Mucosa of rectum (tissue), 2 donors: ENCODE data around the gene ZPLD1.

Source experiments
- H3K27ac ChIP-seq, 2 donors: one replicate each; pipeline ENCODE4 v1.7.0; 2013; ENCODE audit warnings: inconsistent platforms in 2 of 2, low read depth in 2 of 2, low read length in 2 of 2
- H3K27me3 ChIP-seq, 2 donors: one replicate each; pipeline ENCODE4 v1.7.0; 2013; ENCODE audit warnings: low read length in 2 of 2; ENCODE audit not compliant: control insufficient read depth in 2 of 2, insufficient read depth in 2 of 2
- H3K36me3 ChIP-seq, 2 donors: one replicate each; pipeline ENCODE4 v1.7.0; 2013; ENCODE audit warnings: low read length in 2 of 2; ENCODE audit not compliant: control insufficient read depth in 2 of 2, insufficient read depth in 2 of 2
- H3K4me1 ChIP-seq, 2 donors: one replicate each; pipeline ENCODE4 v1.7.0; 2013; ENCODE audit warnings: low read length in 2 of 2, mild to moderate bottlenecking in 1 of 2; ENCODE audit not compliant: control insufficient read depth in 2 of 2, insufficient read depth in 2 of 2
- H3K4me3 ChIP-seq, 2 donors: one replicate each; pipeline ENCODE4 v1.7.0; 2013; ENCODE audit warnings: low read length in 2 of 2
- H3K9ac ChIP-seq, 2 donors: one replicate each; pipeline ENCODE4 v1.7.0; 2013; ENCODE audit warnings: low read length in 2 of 2, low read depth in 1 of 2, mild to moderate bottlenecking in 1 of 2
- H3K9me3 ChIP-seq, 2 donors: one replicate each; pipeline ENCODE4 v1.7.0; 2013; ENCODE audit warnings: low read length in 2 of 2; ENCODE audit not compliant: control insufficient read depth in 2 of 2
- donor health status: healthy.
- donor health status: Normal muscosa, but diverticular disease.

The ZPLD1 gene

DNA sequence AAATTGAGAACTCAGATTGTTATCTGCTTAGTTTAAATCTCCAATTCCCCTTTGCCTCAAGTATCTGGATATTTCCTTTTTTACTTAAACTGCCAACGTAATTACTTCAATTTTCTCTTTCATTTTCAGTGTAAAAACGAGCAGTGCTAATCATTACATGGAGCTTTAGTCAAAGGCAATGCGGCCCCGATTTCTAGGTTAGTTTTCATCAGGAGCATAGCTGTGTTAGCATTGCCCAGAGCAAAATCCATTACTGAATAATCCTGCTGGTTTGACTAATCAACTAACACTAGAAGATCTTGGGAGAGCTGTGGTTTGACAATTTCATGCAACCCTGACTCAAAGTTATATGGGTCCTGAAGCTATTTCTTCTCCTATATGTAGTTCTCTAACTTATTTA is 46.2 kb downstream of the ZPLD1 start:
- no peaks in the 10 kb centered on the region for H3K27me3 ChIP-seq
- no peaks in the 10 kb centered on the region for H3K36me3 ChIP-seq
- no peaks in the 10 kb centered on the region for H3K9me3 ChIP-seq
- H3K27ac ChIP-seq = no peak overlapping the region
- no peak overlapping the region for H3K4me3 ChIP-seq
- no peaks in the 10 kb centered on the region for H3K4me1 ChIP-seq
- no peak overlapping the region for H3K9ac ChIP-seq

DNA sequence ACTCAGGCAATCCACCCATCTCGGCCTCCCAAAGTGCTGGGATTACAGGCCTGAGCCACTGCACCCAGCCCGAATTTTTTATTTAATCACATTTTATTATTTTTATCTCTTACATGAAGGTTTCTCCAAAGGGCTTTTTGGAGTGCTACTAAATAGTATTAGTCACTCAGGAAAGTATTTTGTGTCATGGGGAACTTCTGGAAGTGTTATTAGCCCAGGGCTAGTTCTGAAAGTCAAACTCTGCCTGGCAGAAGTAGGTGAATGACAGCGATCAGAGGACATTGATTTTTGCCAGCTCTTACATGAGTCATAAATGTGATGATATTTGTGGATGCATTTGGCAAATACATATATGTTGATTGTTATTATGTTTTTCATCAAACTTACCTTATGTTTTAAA is 48.7 kb downstream of the ZPLD1 start:
- Histone ChIP-seq H3K9me3 (no peaks in the 10 kb centered on the region), H3K27ac (no peak overlapping the region), H3K36me3 (no peaks in the 10 kb centered on the region), H3K9ac (no peak overlapping the region), H3K4me3 (no peak overlapping the region), H3K4me1 (no peaks in the 10 kb centered on the region), H3K27me3 (no peaks in the 10 kb centered on the region)

DNA sequence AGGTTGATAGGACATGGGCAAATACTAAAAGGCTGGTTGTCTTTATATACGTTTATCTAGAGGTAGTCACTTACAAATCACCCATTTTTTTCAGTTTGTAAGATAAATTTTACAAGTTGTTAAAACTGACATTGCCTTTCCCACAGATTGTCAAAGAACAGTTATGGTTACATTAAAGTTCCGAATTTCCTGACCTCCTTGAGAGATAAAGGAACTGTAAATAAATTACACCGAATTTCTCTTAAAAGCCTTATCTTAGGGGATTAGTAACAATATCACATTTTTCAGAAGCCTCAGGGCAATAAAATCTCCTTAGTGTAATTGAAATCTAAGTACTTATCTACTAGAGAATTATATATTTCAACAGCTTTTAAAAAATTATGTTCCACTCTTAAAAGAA is 49.5 kb downstream of the ZPLD1 start:
- H3K27ac ChIP-seq = no peak overlapping the region
- H3K4me1 ChIP-seq = no peaks in the 10 kb centered on the region
- no peak overlapping the region for H3K4me3 ChIP-seq
- H3K36me3 ChIP-seq = no peaks in the 10 kb centered on the region
- H3K9ac ChIP-seq = no peak overlapping the region
- no peaks in the 10 kb centered on the region for H3K9me3 ChIP-seq
- no peaks in the 10 kb centered on the region for H3K27me3 ChIP-seq

DNA sequence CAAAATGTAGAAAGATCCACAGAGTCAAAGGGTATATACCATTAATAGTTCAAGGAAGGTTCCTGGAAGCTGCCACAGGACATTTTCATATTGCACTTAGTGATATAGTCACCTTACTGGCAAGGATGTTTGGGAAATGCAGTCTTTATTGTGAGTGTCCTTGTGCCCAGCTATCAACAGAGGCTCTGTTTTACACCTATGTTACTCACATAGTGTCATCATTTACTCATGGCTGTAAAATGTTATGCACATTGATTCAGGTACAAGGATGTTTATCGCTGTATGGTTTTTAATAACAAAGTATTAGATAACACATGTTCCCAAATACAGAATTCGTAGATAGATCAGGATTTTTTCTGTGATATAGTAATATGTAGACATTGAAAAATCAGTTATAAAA is 50.9 kb downstream of the ZPLD1 start:
- no peak overlapping the region for H3K27ac ChIP-seq
- no peak overlapping the region for H3K9ac ChIP-seq
- H3K4me1 ChIP-seq = no peaks in the 10 kb centered on the region
- H3K4me3 ChIP-seq = no peak overlapping the region
- H3K27me3 ChIP-seq = no peaks in the 10 kb centered on the region
- H3K9me3 ChIP-seq = no peaks in the 10 kb centered on the region
- no peaks in the 10 kb centered on the region for H3K36me3 ChIP-seq

- Histone ChIP-seq H3K4me1 (no peaks in the 10 kb centered on the region), H3K27me3 (no peaks in the 10 kb centered on the region), H3K9me3 (no peaks in the 10 kb centered on the region), H3K9ac (no peak overlapping the region), H3K4me3 (no peak overlapping the region), H3K27ac (no peak overlapping the region), H3K36me3 (no peaks in the 10 kb centered on the region)
Observed at GRCh38 chr3:102488331-102488730, 53.5 kb downstream of the ZPLD1 start.

DNA sequence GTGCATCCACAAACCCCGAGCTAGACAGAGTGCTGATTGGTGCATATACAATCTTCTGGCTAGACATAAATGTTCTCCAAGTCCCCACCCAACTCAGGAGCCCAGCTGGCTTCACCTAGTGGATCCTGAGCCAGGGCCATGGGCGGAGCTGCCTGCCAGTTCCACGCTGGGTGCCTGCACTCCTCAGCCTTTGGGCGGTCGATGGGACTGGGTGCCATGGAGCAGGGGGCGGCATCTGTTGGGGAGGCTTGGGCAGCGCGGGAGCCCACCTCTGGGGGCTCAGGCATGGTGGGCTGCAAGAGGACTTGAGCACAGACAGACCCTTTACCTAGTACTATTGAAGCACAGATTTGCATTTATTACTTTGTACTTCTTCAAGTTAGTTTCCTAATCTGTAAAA is 57.5 kb downstream of the ZPLD1 start:
- Histone ChIP-seq H3K9me3 (no peaks in the 10 kb centered on the region), H3K27ac (no peak overlapping the region), H3K4me1 (no peaks in the 10 kb centered on the region), H3K36me3 (no peaks in the 10 kb centered on the region), H3K9ac (no peak overlapping the region), H3K27me3 (no peaks in the 10 kb centered on the region), H3K4me3 (no peak overlapping the region)

GRCh38 chr3:102497571-102497970 is 62.8 kb downstream of the ZPLD1 start:
- no peak overlapping the region for H3K27ac ChIP-seq
- no peaks in the 10 kb centered on the region for H3K27me3 ChIP-seq
- H3K4me1 ChIP-seq = no peaks in the 10 kb centered on the region
- no peak overlapping the region for H3K9ac ChIP-seq
- H3K36me3 ChIP-seq = no peaks in the 10 kb centered on the region
- no peaks in the 10 kb centered on the region for H3K9me3 ChIP-seq
- H3K4me3 ChIP-seq = no peak overlapping the region

DNA sequence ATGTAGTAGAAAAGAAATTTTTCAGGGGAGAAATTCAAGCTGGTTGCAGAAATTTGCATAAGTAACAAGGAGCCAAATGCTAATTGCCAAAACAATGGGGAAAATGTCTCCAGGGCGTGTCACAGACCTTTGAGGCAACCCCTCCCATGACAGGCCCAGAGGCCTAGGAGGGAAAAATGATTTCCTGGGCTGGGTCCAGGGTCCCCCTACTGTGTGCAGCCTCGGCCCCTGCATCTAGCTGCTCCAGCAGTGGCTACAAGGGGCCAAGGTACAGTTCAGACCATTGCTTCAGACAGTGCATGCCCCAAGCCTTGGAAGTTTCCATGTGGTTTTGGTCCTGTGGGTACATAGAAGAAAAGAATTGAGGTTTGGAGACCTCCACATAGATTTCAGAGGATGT is 70.7 kb downstream of the ZPLD1 start:
- no peaks in the 10 kb centered on the region for H3K36me3 ChIP-seq
- H3K9me3 ChIP-seq = no peaks in the 10 kb centered on the region
- H3K4me3 ChIP-seq = no peak overlapping the region
- no peaks in the 10 kb centered on the region for H3K27me3 ChIP-seq
- H3K4me1 ChIP-seq = no peaks in the 10 kb centered on the region
- no peak overlapping the region for H3K27ac ChIP-seq
- H3K9ac ChIP-seq = no peak overlapping the region

GRCh38 chr3:102510663-102511062 is 75.8 kb downstream of the ZPLD1 start:
- H3K4me3 ChIP-seq = no peak overlapping the region
- no peaks in the 10 kb centered on the region for H3K36me3 ChIP-seq
- H3K27ac ChIP-seq = no peak overlapping the region
- H3K27me3 ChIP-seq = no peaks in the 10 kb centered on the region
- H3K4me1 ChIP-seq = no peaks in the 10 kb centered on the region
- H3K9ac ChIP-seq = no peak overlapping the region
- no peaks in the 10 kb centered on the region for H3K9me3 ChIP-seq

- H3K9me3 ChIP-seq = no peaks in the 10 kb centered on the region
- H3K9ac ChIP-seq = no peak overlapping the region
- H3K27me3 ChIP-seq = no peaks in the 10 kb centered on the region
- H3K36me3 ChIP-seq = no peaks in the 10 kb centered on the region
- H3K4me1 ChIP-seq = no peaks in the 10 kb centered on the region
- H3K4me3 ChIP-seq = no peak overlapping the region
- no peak overlapping the region for H3K27ac ChIP-seq
Observed at GRCh38 chr3:102511168-102511567, 76.4 kb downstream of the ZPLD1 start.

- no peak overlapping the region for H3K27ac ChIP-seq
- no peaks in the 10 kb centered on the region for H3K4me1 ChIP-seq
- H3K9me3 ChIP-seq = no peaks in the 10 kb centered on the region
- H3K27me3 ChIP-seq = no peaks in the 10 kb centered on the region
- no peak overlapping the region for H3K4me3 ChIP-seq
- H3K9ac ChIP-seq = no peak overlapping the region
- H3K36me3 ChIP-seq = no peaks in the 10 kb centered on the region
Observed at GRCh38 chr3:102511639-102512038, 76.8 kb downstream of the ZPLD1 start.
